Measurements from ENCODE around the gene SYMPK. TPM values are rescaled to one million over a fixed set of nuclear protein-coding genes. Genes with fewer than 3 reads are reported as not detected.

Gene SYMPK
- total RNA-seq, 1 donor from 2014 or later = 103 TPM

DNA sequence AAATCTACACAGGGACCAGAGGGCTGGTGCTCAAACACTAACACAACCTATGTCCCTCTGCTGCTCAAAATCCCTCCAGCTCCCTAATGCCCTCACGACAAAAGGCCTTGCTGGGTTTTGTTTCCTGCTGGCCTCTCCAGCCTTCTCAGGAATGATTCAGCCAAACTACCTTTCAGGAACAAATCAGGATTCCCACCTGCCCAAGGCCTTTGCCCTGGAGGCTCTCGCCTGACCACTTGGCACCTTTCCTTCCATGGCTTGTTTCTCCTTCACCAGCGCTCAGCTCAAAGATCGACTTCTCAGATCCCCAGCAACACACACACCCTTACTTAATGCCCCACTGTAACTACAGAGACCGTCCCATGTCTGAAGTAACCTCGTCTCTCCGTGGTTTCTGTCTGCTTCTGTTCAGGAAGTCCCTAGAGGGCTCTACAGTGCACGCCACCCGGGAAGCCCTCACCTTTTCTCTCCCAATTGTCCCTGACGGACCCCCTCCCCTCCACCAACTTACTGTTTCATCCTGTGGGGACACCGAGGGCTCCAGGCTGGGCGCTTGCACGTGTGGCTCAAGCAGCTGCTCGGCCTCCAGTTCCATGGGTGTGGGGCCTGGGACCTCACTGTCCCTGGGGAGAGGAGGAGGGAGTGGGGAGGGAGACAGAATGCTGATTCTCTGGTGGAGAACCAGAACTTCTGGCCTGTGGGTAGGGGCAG lies 90.7 kb downstream of the SYMPK start:
- Histone ChIP-seq H3K4me3 (no peak overlapping the region), H3K4me1 (peaks cover 4 to 11% of the 10 kb centered on the region in 2 donors), H3K27ac (peak overlapping the region in 1 of 2 donors; percentile 96), H3K9me3 (no peaks in the 10 kb centered on the region), H3K27me3 (no peaks in the 10 kb centered on the region), H3K36me3 (peaks cover 26 to 36% of the 10 kb centered on the region in 2 donors)
- no peak for TF ChIP-seq CTCF (IDR thresholded peaks at IDR 0.05)
- DNase-seq (ENCODE audit: low spot score in 2 of 2) = no peak
- intact Hi-C loops (cut with DNase I) = no loop called here

GRCh38 chr19:45771311-45771933 lies 91.5 kb downstream of the SYMPK start:
- H3K27ac ChIP-seq = peak overlapping the region; percentile 81 to 96
- intact Hi-C loops (cut with DNase I) = loop anchor here (2.0 kb wide), 1 partner anchor 91 kb away; the partner anchor contains the start of gene SYMPK
- DNase-seq (ENCODE audit: low spot score in 2 of 2) = no peak

DNA sequence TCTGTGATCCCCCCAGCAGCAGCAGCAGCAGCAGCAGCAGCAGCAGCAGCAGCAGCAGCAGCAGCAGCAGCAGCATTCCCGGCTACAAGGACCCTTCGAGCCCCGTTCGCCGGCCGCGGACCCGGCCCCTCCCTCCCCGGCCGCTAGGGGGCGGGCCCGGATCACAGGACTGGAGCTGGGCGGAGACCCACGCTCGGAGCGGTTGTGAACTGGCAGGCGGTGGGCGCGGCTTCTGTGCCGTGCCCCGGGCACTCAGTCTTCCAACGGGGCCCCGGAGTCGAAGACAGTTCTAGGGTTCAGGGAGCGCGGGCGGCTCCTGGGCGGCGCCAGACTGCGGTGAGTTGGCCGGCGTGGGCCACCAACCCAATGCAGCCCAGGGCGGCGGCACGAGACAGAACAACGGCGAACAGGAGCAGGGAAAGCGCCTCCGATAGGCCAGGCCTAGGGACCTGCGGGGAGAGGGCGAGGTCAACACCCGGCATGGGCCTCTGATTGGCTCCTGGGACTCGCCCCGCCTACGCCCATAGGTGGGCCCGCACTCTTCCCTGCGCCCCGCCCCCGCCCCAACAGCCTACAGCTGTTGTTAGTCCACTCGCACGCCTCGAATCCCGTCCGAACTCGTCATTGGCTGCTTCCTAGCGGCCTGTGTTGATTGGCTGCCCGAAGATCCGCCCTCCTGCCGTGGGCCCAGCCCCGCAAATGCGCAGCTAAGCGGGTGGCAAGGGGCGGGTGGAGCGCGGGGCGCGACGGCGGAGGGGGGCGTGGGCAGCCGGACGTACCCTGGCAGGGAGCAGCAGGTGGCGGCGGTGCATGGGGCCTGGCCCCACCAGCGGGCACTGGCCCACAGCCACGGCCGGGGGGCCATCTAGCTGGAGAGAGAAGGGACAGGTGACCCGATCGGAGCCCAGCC lies 92.5 kb downstream of the SYMPK start:
- DNase-seq (ENCODE audit: low spot score in 2 of 2) = peak; percentile 89 to 98
- Histone ChIP-seq H3K4me3 (peak overlapping the region; percentile 65 to 84), H3K9me3 (no peaks in the 10 kb centered on the region), H3K27me3 (no peaks in the 10 kb centered on the region), H3K4me1 (peaks cover 12 to 26% of the 10 kb centered on the region in 2 donors), H3K27ac (peak overlapping the region; percentile 81 to 96), H3K36me3 (peaks cover 17 to 25% of the 10 kb centered on the region in 2 donors)
- intact Hi-C loops (cut with DNase I) = loop anchor here (1.0 to 2.0 kb wide), 4 partner anchors 9 to 92 kb away; partner anchors contain the start of genes DMWD and SYMPK
- peak; percentile 96 to 97 (median 97) for TF ChIP-seq CTCF (IDR thresholded peaks at IDR 0.05)

More at GRCh38 chr19:45771311-45771933, 91.5 kb downstream of the SYMPK start:
- Histone ChIP-seq H3K4me3 (no peak overlapping the region), H3K4me1 (peaks cover 6 to 16% of the 10 kb centered on the region in 2 donors), H3K27me3 (no peaks in the 10 kb centered on the region), H3K36me3 (peaks cover 17 to 27% of the 10 kb centered on the region in 2 donors), H3K9me3 (no peaks in the 10 kb centered on the region)
- TF ChIP-seq CTCF (IDR thresholded peaks at IDR 0.05) = no peak

GRCh38 chr19:45769821-45770191 lies 93.1 kb downstream of the SYMPK start:
- no peaks in the 10 kb centered on the region for H3K27me3 ChIP-seq
- peaks cover 16 to 32% of the 10 kb centered on the region in 2 donors for H3K4me1 ChIP-seq
- peaks cover 13 to 20% of the 10 kb centered on the region in 2 donors for H3K36me3 ChIP-seq
- H3K4me3 ChIP-seq = peak overlapping the region; percentile 65 to 84
- TF ChIP-seq CTCF (IDR thresholded peaks at IDR 0.05) = no peak
- intact Hi-C loops (cut with DNase I) = loop anchor here (1.0 to 5.0 kb wide), 8 partner anchors 9 to 188 kb away; partner anchors contain the start of genes DMWD, IRF2BP1, OPA3 and QPCTL
- H3K9me3 ChIP-seq = no peaks in the 10 kb centered on the region
- DNase-seq (ENCODE audit: low spot score in 2 of 2) = no peak
- peak overlapping the region; percentile 81 to 96 for H3K27ac ChIP-seq
